ENCODE data around the gene TMIE. TPM values are rescaled to one million over a fixed set of nuclear protein-coding genes. Genes with fewer than 3 reads are reported as not detected.

Gene TMIE
- polyA plus RNA-seq, 1 donor from 2014 or later: not detected

DNA sequence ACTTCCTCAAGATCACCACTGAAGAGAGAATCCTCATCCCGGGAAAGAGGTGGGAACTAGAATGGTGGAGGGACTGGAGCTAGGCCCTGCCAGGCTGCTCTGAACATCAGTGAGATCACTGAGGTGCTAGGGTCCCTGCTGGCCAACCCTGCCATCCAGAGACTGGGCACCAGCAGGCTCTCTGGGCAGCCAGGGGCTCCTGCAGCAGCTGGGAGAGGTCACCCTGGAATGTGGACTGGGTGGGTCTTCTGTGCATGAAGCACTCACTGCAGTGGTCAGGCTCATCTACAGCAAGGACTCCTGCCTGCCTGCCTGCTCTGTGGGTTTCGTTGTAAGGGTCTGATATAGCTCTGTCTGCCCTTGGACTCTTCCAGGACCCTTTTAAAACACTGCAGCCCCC, 32.6 kb upstream of the TMIE start:
- no peak overlapping the region for H3K4me3 ChIP-seq (ENCODE audit: low read length)
- H3F3A ChIP-seq (ENCODE audit: insufficient read depth, low read length, poor library complexity, severe bottlenecking): no peaks in the 10 kb centered on the region
- no peak overlapping the region for H3K9ac ChIP-seq (ENCODE audit: low read length)
- H3K9me2 ChIP-seq (ENCODE audit: insufficient read depth, low read length): no peaks in the 10 kb centered on the region
- no peaks in the 10 kb centered on the region for H3K36me3 ChIP-seq (ENCODE audit: insufficient read depth, low read length)
- no peaks in the 10 kb centered on the region for H3K79me2 ChIP-seq (replicated peaks; ENCODE audit: insufficient read depth, low read length)
- TF ChIP-seq, protein P1, sequence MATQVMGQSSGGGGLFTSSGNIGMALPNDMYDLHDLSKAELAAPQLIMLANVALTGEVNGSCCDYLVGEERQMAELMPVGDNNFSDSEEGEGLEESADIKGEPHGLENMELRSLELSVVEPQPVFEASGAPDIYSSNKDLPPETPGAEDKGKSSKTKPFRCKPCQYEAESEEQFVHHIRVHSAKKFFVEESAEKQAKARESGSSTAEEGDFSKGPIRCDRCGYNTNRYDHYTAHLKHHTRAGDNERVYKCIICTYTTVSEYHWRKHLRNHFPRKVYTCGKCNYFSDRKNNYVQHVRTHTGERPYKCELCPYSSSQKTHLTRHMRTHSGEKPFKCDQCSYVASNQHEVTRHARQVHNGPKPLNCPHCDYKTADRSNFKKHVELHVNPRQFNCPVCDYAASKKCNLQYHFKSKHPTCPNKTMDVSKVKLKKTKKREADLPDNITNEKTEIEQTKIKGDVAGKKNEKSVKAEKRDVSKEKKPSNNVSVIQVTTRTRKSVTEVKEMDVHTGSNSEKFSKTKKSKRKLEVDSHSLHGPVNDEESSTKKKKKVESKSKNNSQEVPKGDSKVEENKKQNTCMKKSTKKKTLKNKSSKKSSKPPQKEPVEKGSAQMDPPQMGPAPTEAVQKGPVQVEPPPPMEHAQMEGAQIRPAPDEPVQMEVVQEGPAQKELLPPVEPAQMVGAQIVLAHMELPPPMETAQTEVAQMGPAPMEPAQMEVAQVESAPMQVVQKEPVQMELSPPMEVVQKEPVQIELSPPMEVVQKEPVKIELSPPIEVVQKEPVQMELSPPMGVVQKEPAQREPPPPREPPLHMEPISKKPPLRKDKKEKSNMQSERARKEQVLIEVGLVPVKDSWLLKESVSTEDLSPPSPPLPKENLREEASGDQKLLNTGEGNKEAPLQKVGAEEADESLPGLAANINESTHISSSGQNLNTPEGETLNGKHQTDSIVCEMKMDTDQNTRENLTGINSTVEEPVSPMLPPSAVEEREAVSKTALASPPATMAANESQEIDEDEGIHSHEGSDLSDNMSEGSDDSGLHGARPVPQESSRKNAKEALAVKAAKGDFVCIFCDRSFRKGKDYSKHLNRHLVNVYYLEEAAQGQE (IDR thresholded peaks at IDR 0.05; ENCODE audit: borderline replicate concordance): no peak
- TF ChIP-seq TAF1 (IDR thresholded peaks at IDR 0.05; ENCODE audit: low read depth): no peak
- no peak overlapping the region for H3K4me2 ChIP-seq (ENCODE audit: low read length)
- H3K27me3 ChIP-seq (ENCODE audit: insufficient read depth, low read depth, low read length): no peaks in the 10 kb centered on the region
- H4K20me1 ChIP-seq (ENCODE audit: insufficient read depth): no peaks in the 10 kb centered on the region
- H3K9me3 ChIP-seq (ENCODE audit: low read length): no peaks in the 10 kb centered on the region
- no peak overlapping the region for H2AFZ ChIP-seq (ENCODE audit: low read depth, low read length)
- no peak overlapping the region for H3K27ac ChIP-seq (ENCODE audit: low read length)

DNA sequence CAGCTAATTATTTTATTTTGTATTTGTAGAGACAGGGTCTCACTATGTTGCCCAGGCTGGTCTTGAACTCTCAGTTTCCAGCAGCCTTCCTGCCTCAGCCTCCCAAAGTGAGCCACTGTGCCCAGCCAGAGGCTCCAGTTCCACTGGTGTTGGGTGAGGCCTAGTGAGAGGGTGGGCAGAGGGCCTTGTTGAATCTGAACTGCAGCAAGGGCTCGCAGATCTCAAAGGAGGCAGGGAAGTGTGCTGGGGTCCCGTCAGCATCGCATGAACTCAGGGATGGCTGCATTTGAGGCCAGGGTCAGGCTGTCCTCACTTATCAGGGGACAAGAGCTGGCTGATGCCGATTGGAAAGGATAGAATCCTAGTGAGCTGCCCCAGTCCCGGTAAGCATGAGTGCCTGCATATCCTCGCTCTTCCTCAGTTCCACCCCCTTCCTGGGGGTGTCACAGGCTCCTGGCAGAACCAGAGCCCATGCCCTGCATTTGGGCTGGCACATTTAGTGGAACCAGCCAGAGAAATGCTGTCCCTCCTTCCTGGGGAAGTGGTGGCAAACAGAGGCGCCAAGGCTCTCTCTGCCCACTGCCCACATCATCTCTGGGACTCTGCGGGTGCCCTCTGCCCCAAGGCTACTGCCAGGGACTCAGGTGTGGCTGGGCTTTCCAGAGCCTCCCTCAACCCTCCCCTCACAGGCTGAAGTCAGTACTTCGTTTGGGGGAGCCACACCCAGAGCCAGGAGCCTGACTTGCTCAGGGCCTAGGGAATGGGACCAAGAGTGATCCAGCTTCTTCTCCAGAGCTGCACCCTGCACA, 31.8 kb upstream of the TMIE start:
- no peaks in the 10 kb centered on the region for H3K9me3 ChIP-seq (ENCODE audit: low read length)
- no peak overlapping the region for H3K9ac ChIP-seq (ENCODE audit: low read length)
- no peak overlapping the region for H3K4me3 ChIP-seq (ENCODE audit: low read length)
- no peaks in the 10 kb centered on the region for H3F3A ChIP-seq (ENCODE audit: insufficient read depth, low read length, poor library complexity, severe bottlenecking)
- H3K79me2 ChIP-seq (replicated peaks; ENCODE audit: insufficient read depth, low read length): no peaks in the 10 kb centered on the region
- H2AFZ ChIP-seq (ENCODE audit: low read depth, low read length): no peak overlapping the region
- H3K27ac ChIP-seq (ENCODE audit: low read length): no peak overlapping the region
- H3K9me2 ChIP-seq (ENCODE audit: insufficient read depth, low read length): no peaks in the 10 kb centered on the region
- H3K4me2 ChIP-seq (ENCODE audit: low read length): no peak overlapping the region
- TF ChIP-seq TAF1 (IDR thresholded peaks at IDR 0.05; ENCODE audit: low read depth) (no peak), SMC3 (conservative IDR thresholded peaks at IDR 0.05; ENCODE audit: poor library complexity) (no peak), RAD21 (conservative IDR thresholded peaks at IDR 0.05) (no peak), POLR2AphosphoS5 (IDR thresholded peaks at IDR 0.05) (no peak), MXI1 (conservative IDR thresholded peaks at IDR 0.05; ENCODE audit: poor library complexity, severe bottlenecking) (no peak), EZH2 (IDR thresholded peaks at IDR 0.05; ENCODE audit: borderline replicate concordance, insufficient read depth, low read length, poor library complexity, severe bottlenecking) (no peak), EP300 (conservative IDR thresholded peaks at IDR 0.05; ENCODE audit: poor library complexity, severe bottlenecking) (no peak)
- TF ChIP-seq, protein P2, sequence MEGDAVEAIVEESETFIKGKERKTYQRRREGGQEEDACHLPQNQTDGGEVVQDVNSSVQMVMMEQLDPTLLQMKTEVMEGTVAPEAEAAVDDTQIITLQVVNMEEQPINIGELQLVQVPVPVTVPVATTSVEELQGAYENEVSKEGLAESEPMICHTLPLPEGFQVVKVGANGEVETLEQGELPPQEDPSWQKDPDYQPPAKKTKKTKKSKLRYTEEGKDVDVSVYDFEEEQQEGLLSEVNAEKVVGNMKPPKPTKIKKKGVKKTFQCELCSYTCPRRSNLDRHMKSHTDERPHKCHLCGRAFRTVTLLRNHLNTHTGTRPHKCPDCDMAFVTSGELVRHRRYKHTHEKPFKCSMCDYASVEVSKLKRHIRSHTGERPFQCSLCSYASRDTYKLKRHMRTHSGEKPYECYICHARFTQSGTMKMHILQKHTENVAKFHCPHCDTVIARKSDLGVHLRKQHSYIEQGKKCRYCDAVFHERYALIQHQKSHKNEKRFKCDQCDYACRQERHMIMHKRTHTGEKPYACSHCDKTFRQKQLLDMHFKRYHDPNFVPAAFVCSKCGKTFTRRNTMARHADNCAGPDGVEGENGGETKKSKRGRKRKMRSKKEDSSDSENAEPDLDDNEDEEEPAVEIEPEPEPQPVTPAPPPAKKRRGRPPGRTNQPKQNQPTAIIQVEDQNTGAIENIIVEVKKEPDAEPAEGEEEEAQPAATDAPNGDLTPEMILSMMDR (IDR thresholded peaks at IDR 0.05; ENCODE audit: poor library complexity, severe bottlenecking): no peak
- TF ChIP-seq, protein P1 (IDR thresholded peaks at IDR 0.05; ENCODE audit: borderline replicate concordance): no peak
- no peaks in the 10 kb centered on the region for H3K36me3 ChIP-seq (ENCODE audit: insufficient read depth, low read length)
- H4K20me1 ChIP-seq (ENCODE audit: insufficient read depth): no peaks in the 10 kb centered on the region
- no peaks in the 10 kb centered on the region for H3K27me3 ChIP-seq (ENCODE audit: insufficient read depth, low read depth, low read length)
